ENCODE data around the gene TMEM203. TPM values are rescaled to one million over a fixed set of nuclear protein-coding genes. Genes with fewer than 3 reads are reported as not detected.

TMEM203 gene
- total RNA-seq, 2 donors from 2014 or later = 35.3 to 47.8 TPM

GRCh38 chr9:137191245-137191644 is 14.2 kb downstream of the TMEM203 start:
- DNase-seq (ENCODE audit: low spot score) = no peak
- no peak overlapping the region for H3K4me3 ChIP-seq
- H3K4me1 ChIP-seq (replicated peaks) = peaks cover 38% of the 10 kb centered on the region

GRCh38 chr9:137190315-137190856 is 15.1 kb downstream of the TMEM203 start:
- intact Hi-C loops (cut with DNase I) = no loop called here
- Histone ChIP-seq H3K4me3 (no peak overlapping the region), H3K36me3 (peaks cover 0 to 3% of the 10 kb centered on the region in 2 donors), H3K9me3 (no peaks in the 10 kb centered on the region), H3K4me1 (replicated peaks) (peaks cover 35% of the 10 kb centered on the region), H3K27me3 (replicated peaks; ENCODE audit: insufficient read depth) (no peaks in the 10 kb centered on the region), H3K27ac (peak overlapping the region; percentile 77 to 94)
- TF ChIP-seq POLR2AphosphoS5 (IDR thresholded peaks at IDR 0.05) (no peak), CTCF (IDR thresholded peaks at IDR 0.05) (peak in 1 of 4 experiments; percentile 34)
- 66% methylated on average over 9 of the region's 9 CpGs for WGBS
- no peak for DNase-seq (ENCODE audit: low spot score)

More at GRCh38 chr9:137191245-137191644, 14.2 kb downstream of the TMEM203 start:
- H3K27ac ChIP-seq = peak overlapping the region in 1 of 2 donors; percentile 2
- intact Hi-C loops (cut with DNase I) = no loop called here
- peaks cover 0 to 3% of the 10 kb centered on the region in 2 donors for H3K36me3 ChIP-seq
- WGBS = 74% methylated on average over 3 of the region's 3 CpGs
- H3K27me3 ChIP-seq (replicated peaks; ENCODE audit: insufficient read depth) = no peaks in the 10 kb centered on the region
- no peaks in the 10 kb centered on the region for H3K9me3 ChIP-seq
- TF ChIP-seq POLR2AphosphoS5 (IDR thresholded peaks at IDR 0.05) (no peak), POLR2A (IDR thresholded peaks at IDR 0.05) (no peak), CTCF (IDR thresholded peaks at IDR 0.05) (no peak)

- TF ChIP-seq CTCF (IDR thresholded peaks at IDR 0.05) = peak in 1 of 4 experiments; percentile 21
- no peak for TF ChIP-seq POLR2AphosphoS5 (IDR thresholded peaks at IDR 0.05)
- Histone ChIP-seq H3K36me3 (peaks cover 0 to 3% of the 10 kb centered on the region in 2 donors), H3K27ac (peak overlapping the region; percentile 77 to 94), H3K4me1 (replicated peaks) (peaks cover 28% of the 10 kb centered on the region), H3K4me3 (peak overlapping the region; percentile 73 to 97), H3K9me3 (no peaks in the 10 kb centered on the region), H3K27me3 (replicated peaks; ENCODE audit: insufficient read depth) (no peaks in the 10 kb centered on the region)
- DNase-seq (ENCODE audit: low spot score) = no peak
- intact Hi-C loops (cut with DNase I) = no loop called here
- WGBS = 34% methylated on average over 23 of the region's 23 CpGs
These were observed 15.9 kb downstream of the TMEM203 start for GRCh38 chr9:137189297-137190295.

- peak; percentile 98 for TF ChIP-seq POLR2AphosphoS5 (IDR thresholded peaks at IDR 0.05)
- peak; percentile 80 for TF ChIP-seq POLR2A (IDR thresholded peaks at IDR 0.05)
- peak in 2 of 4 experiments; percentile 50 to 57 for TF ChIP-seq CTCF (IDR thresholded peaks at IDR 0.05)
- Histone ChIP-seq H3K4me3 (peak within 1 kb of the TSS; percentile 73 to 97), H3K27me3 (replicated peaks; ENCODE audit: insufficient read depth) (no peaks in the 10 kb centered on the region), H3K27ac (peak within 1 kb of the TSS; percentile 77 to 94), H3K9me3 (no peaks in the 10 kb centered on the region), H3K36me3 (peaks cover 3% of the 10 kb centered on the region in 2 donors), H3K4me1 (replicated peaks) (peaks cover 27% of the 10 kb centered on the region)
- intact Hi-C loops (cut with DNase I) = no loop called here
- under 1% methylated on average over 84 of the region's 98 CpGs for WGBS
- DNase-seq (ENCODE audit: low spot score) = peak; percentile 85
These were observed 16.8 kb downstream of the TMEM203 start, which contains the start of the genes ANAPC2 and SSNA1 for GRCh38 chr9:137188490-137189296. TSS of gene ANAPC2 (minus strand) at chr9:137188560. CDS start at chr9:137188532, 28 bp downstream. TSS of gene SSNA1 (plus strand) at chr9:137188676. CDS start at chr9:137188727, 51 bp downstream.
